ENCODE data around the gene VILL. TPM values are rescaled to one million over a fixed set of nuclear protein-coding genes. Genes with fewer than 3 reads are reported as not detected.

The VILL gene
- total RNA-seq, 1 experiment from 2014 or later: 1.0 TPM

- DNase-seq (ENCODE audit: low read depth): no peak
Measured at GRCh38 chr3:38000242-38000916, 9.8 kb downstream of the VILL start.

- no peak for DNase-seq (ENCODE audit: low read depth)
Measured at GRCh38 chr3:38000965-38001455, 10.4 kb downstream of the VILL start.

- no peak for DNase-seq (ENCODE audit: low read depth)
Measured at GRCh38 chr3:38001456-38002081, 11.0 kb downstream of the VILL start.

GRCh38 chr3:38002291-38002876, 11.8 kb downstream of the VILL start:
- DNase-seq (ENCODE audit: low read depth): no peak

GRCh38 chr3:38002940-38003339, 12.4 kb downstream of the VILL start:
- no peak for DNase-seq (ENCODE audit: low read depth)

- DNase-seq (ENCODE audit: low read depth): peak; percentile 38
Measured at GRCh38 chr3:38003371-38003816, 12.8 kb downstream of the VILL start.

GRCh38 chr3:38003817-38004414, 13.3 kb downstream of the VILL start:
- DNase-seq (ENCODE audit: low read depth): no peak

GRCh38 chr3:38004415-38005075, 14.0 kb downstream of the VILL start:
- DNase-seq (ENCODE audit: low read depth): peak; percentile 64

GRCh38 chr3:38005076-38006020, 14.8 kb downstream of the VILL start:
- peak; percentile 40 for DNase-seq (ENCODE audit: low read depth)

GRCh38 chr3:38006031-38006430, 15.4 kb downstream of the VILL start:
- DNase-seq (ENCODE audit: low read depth): no peak

- DNase-seq (ENCODE audit: low read depth): no peak
Measured at GRCh38 chr3:38006445-38006995, 15.9 kb downstream of the VILL start.

- no peak for DNase-seq (ENCODE audit: low read depth)
Measured at GRCh38 chr3:38007754-38008090, 17.1 kb downstream of the VILL start.

- DNase-seq (ENCODE audit: low read depth): no peak
Measured at GRCh38 chr3:38008191-38008701, 17.7 kb downstream of the VILL start.

- no peak for DNase-seq (ENCODE audit: low read depth)
Measured at GRCh38 chr3:38008971-38009580, 18.5 kb downstream of the VILL start.

GRCh38 chr3:38009807-38010591, 19.4 kb downstream of the VILL start:
- no peak for DNase-seq (ENCODE audit: low read depth)

- no peak for DNase-seq (ENCODE audit: low read depth)
Measured at GRCh38 chr3:38011111-38011510, 20.5 kb downstream of the VILL start.

GRCh38 chr3:38015485-38015884, 24.9 kb downstream of the VILL start:
- DNase-seq (ENCODE audit: low read depth): no peak

GRCh38 chr3:38015984-38016383, 25.4 kb downstream of the VILL start:
- DNase-seq (ENCODE audit: low read depth): no peak

GRCh38 chr3:38016410-38016809, 25.8 kb downstream of the VILL start:
- no peak for DNase-seq (ENCODE audit: low read depth)
